OCI-LY1 (cell line): Measurements from ENCODE around the gene TNIP3.

Source experiments
- H2AFZ ChIP-seq: fragments of 200-600 bp; sonication (generic), shearing (Covaris generic); 2 replicates; pipeline ENCODE4 v1.6.0; 2014; ENCODE audit warnings: antibody characterized with exemption, mild to moderate bottlenecking, low read length
- H3F3A ChIP-seq: fragments of 200-600 bp; sonication (generic), shearing (Covaris generic); 2 replicates; pipeline ENCODE4 v1.6.0; 2014; ENCODE audit warnings: mild to moderate bottlenecking, antibody characterized with exemption, low read length, moderate library complexity; ENCODE audit not compliant: insufficient read depth
- H3K27ac ChIP-seq: fragments of 200-600 bp; sonication (generic); 2 replicates; pipeline ENCODE4 v1.5.1; 2014; ENCODE audit warnings: low read length, mixed run types, mild to moderate bottlenecking, low read depth; ENCODE audit not compliant: poor library complexity, severe bottlenecking
- H3K27me3 ChIP-seq: fragments of 200-600 bp; sonication (generic); 2 replicates; pipeline ENCODE4 v1.6.0; 2014; ENCODE audit warnings: antibody characterized with exemption, mild to moderate bottlenecking, low read length, moderate library complexity; ENCODE audit not compliant: insufficient read depth
- H3K36me3 ChIP-seq: fragments of 200-600 bp; sonication (generic); 2 replicates; pipeline ENCODE4 v1.6.1; 2014; ENCODE audit warnings: mild to moderate bottlenecking, antibody characterized with exemption, low read length, moderate library complexity, mixed read lengths; ENCODE audit not compliant: insufficient read depth
- H3K4me1 ChIP-seq: fragments of 200-600 bp; sonication (generic); 2 replicates; pipeline ENCODE4 v1.5.1; 2014; ENCODE audit warnings: mild to moderate bottlenecking, low read length, moderate library complexity; ENCODE audit not compliant: insufficient read depth, severe bottlenecking
- H3K4me2 ChIP-seq: fragments of 200-600 bp; sonication (generic), shearing (Covaris generic); 2 replicates; pipeline ENCODE4 v1.6.1; 2014; ENCODE audit warnings: low read length
- H3K4me3 ChIP-seq: fragments of 200-600 bp; sonication (generic); 2 replicates; pipeline ENCODE4 v1.5.1; 2014; ENCODE audit warnings: low read length, low read depth, mild to moderate bottlenecking, mixed read lengths; ENCODE audit not compliant: poor library complexity, severe bottlenecking
- H3K79me2 ChIP-seq: fragments of 200-600 bp; shearing (Covaris generic); 2 replicates; pipeline ENCODE4 v1.6.1; 2016; ENCODE audit warnings: mixed run types, low read length, mixed read lengths; ENCODE audit not compliant: insufficient read depth
- H3K9ac ChIP-seq: fragments of 200-600 bp; sonication (generic), shearing (Covaris generic); 2 replicates; pipeline ENCODE4 v1.6.1; 2014; ENCODE audit warnings: mild to moderate bottlenecking, low read length, mixed read lengths
- H3K9me2 ChIP-seq: fragments of 200-600 bp; sonication (generic), shearing (Covaris generic); 2 replicates; pipeline ENCODE4 v1.6.1; 2014; ENCODE audit warnings: low read depth, mild to moderate bottlenecking, low read length, mixed read lengths
- H3K9me3 ChIP-seq: fragments of 200-600 bp; shearing (Covaris generic); 2 replicates; pipeline ENCODE4 v1.6.1; 2014; ENCODE audit warnings: low read length, mixed read lengths
- H4K20me1 ChIP-seq: fragments of 200-600 bp; sonication (generic), shearing (Covaris generic); 2 replicates; pipeline ENCODE4 v1.6.0; 2016; ENCODE audit warnings: mild to moderate bottlenecking, low read length; ENCODE audit not compliant: insufficient read depth
- CTCF ChIP-seq: fragments of 200-600 bp; sonication (generic), shearing (Covaris generic); IDR thresholded peaks from 2 replicates; pipeline ENCODE4 v1.5.1; 2017; ENCODE audit warnings: mild to moderate bottlenecking, antibody characterized with exemption, low read length, moderate library complexity, mixed read lengths
- EZH2 ChIP-seq: fragments of 200-600 bp; sonication (generic), shearing (Covaris generic); IDR thresholded peaks from 2 replicates; pipeline ENCODE4 v1.8.0; 2017; ENCODE audit warnings: borderline replicate concordance, mixed run types, mild to moderate bottlenecking, antibody characterized with exemption, low read length, moderate library complexity, mixed read lengths

The TNIP3 gene

GRCh38 chr4:121145430-121145829 is 18.7 kb downstream of the TNIP3 start:
- Histone ChIP-seq H3K4me1 (no peaks in the 10 kb centered on the region), H3K9me3 (no peaks in the 10 kb centered on the region), H3K9me2 (no peaks in the 10 kb centered on the region), H4K20me1 (no peaks in the 10 kb centered on the region), H3K27me3 (no peaks in the 10 kb centered on the region), H3K4me2 (no peak overlapping the region), H3K27ac (no peak overlapping the region), H3K36me3 (no peaks in the 10 kb centered on the region), H3F3A (no peaks in the 10 kb centered on the region), H3K9ac (no peak overlapping the region), H3K79me2 (no peaks in the 10 kb centered on the region), H2AFZ (no peak overlapping the region), H3K4me3 (no peak overlapping the region)
- no peak for TF ChIP-seq EZH2
- no peak for TF ChIP-seq CTCF

DNA sequence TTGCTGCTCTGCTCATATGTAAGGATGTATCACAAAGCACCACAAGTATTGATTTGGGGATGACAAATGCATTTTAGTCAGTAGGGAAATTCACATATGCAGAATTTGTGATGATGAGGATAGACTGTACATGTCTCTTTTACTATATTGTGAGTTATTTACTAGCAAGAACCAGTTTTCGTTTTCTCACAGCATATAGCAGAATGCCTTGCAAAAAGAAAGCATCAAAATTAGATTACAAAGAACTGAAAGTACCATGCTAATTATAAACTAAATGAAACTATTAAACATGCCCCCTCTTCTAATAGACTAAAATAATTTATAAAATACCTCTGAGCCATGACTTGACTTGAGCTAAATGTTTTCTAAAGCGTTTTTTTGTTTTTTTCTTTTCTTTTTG is 20.1 kb downstream of the TNIP3 start:
- H3K27me3 ChIP-seq, result no peaks in the 10 kb centered on the region
- no peaks in the 10 kb centered on the region for H3K36me3 ChIP-seq
- no peak overlapping the region for H3K4me2 ChIP-seq
- no peak overlapping the region for H3K9ac ChIP-seq
- no peaks in the 10 kb centered on the region for H3F3A ChIP-seq
- H3K4me3 ChIP-seq, result no peak overlapping the region
- H4K20me1 ChIP-seq, result no peaks in the 10 kb centered on the region
- H3K4me1 ChIP-seq, result no peaks in the 10 kb centered on the region
- TF ChIP-seq CTCF (no peak), EZH2 (no peak)
- H3K79me2 ChIP-seq, result no peaks in the 10 kb centered on the region
- H3K9me3 ChIP-seq, result no peaks in the 10 kb centered on the region
- no peak overlapping the region for H3K27ac ChIP-seq
- no peaks in the 10 kb centered on the region for H3K9me2 ChIP-seq
- H2AFZ ChIP-seq, result no peak overlapping the region

DNA sequence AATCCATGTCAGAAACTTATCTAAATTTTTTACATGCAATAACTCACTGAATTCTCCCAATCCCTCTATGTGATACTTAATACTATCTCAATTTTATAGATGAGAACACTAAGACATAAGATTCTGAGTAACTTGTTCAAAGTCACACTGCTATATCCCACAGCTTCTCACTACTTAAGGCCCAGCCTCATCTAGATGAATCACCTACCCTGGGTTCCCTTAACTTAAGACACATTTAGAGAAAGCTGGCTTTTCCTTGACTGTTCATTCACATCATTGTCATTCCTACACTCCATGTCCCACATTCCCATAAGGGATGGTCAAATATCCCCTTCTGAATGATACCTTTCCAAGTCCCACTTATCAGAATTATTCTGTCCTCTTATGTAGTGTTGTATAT is 21.0 kb downstream of the TNIP3 start:
- H3K27me3 ChIP-seq, result no peaks in the 10 kb centered on the region
- H3K36me3 ChIP-seq, result no peaks in the 10 kb centered on the region
- H3K4me1 ChIP-seq, result no peaks in the 10 kb centered on the region
- H3K27ac ChIP-seq, result no peak overlapping the region
- H3K4me3 ChIP-seq, result no peak overlapping the region
- H3K9ac ChIP-seq, result no peak overlapping the region
- H4K20me1 ChIP-seq, result no peaks in the 10 kb centered on the region
- H3K79me2 ChIP-seq, result no peaks in the 10 kb centered on the region
- H3K4me2 ChIP-seq, result no peak overlapping the region
- TF ChIP-seq CTCF, result no peak
- no peak for TF ChIP-seq EZH2
- H3F3A ChIP-seq, result no peaks in the 10 kb centered on the region
- H3K9me3 ChIP-seq, result no peaks in the 10 kb centered on the region
- no peak overlapping the region for H2AFZ ChIP-seq
- H3K9me2 ChIP-seq, result no peaks in the 10 kb centered on the region
